Heart right ventricle (tissue), 16 donors: ENCODE data around the gene CACNG4. TPM values are rescaled to one million over a fixed set of nuclear protein-coding genes. Genes with fewer than 3 reads are reported as not detected.

Experiments
- ATAC-seq, 8 donors: fragments of 200-7000 bp; cut with Tn5 transposase; one replicate each; pipeline ENCODE4 v1.9.1; 2020; ENCODE audit warnings: mild to moderate bottlenecking in 8 of 8, moderate library complexity in 8 of 8, moderate number of reproducible peaks in 1 of 8
- DNase-seq, 2 donors: peaks; one replicate each; pipeline ENCODE4 v3.0.0-alpha.2; 2020
- H3K27ac ChIP-seq, 10 donors: fragments of 200-600 bp; sonication (generic) in 2 of 10; one replicate each; pipeline versions ENCODE4 v1.5.0 to v1.8.0; 2020 to 2022; ENCODE audit warnings: mild to moderate bottlenecking in 3 of 10
- H3K27me3 ChIP-seq, 7 donors: fragments of 200-600 bp; one replicate each; pipeline ENCODE4 v1.8.0; 2021 to 2022; ENCODE audit warnings: mild to moderate bottlenecking in 2 of 7
- H3K36me3 ChIP-seq, 9 donors: fragments of 200-600 bp; sonication (generic) in 1 of 9; one replicate each; pipeline versions ENCODE4 v1.5.0 to v1.8.0; 2020 to 2022; ENCODE audit warnings: mild to moderate bottlenecking in 2 of 9
- H3K4me1 ChIP-seq, 9 donors: fragments of 200-600 bp; sonication (generic) in 1 of 9; one replicate each; pipeline versions ENCODE4 v1.5.0 to v1.8.0; 2020 to 2022; ENCODE audit warnings: mild to moderate bottlenecking in 4 of 9
- H3K4me3 ChIP-seq, 10 donors: fragments of 200-600 bp; sonication (generic) in 2 of 10; one replicate each; pipeline versions ENCODE4 v1.5.0 to v1.8.0; 2020 to 2022; ENCODE audit warnings: mild to moderate bottlenecking in 7 of 10, moderate library complexity in 2 of 10
- H3K9me3 ChIP-seq, 11 donors: fragments of 200-600 bp in 10 of 11; sonication (generic) in 2 of 11; one replicate each; pipeline versions ENCODE4 v1.5.0 to v1.8.0; 2013 to 2022; ENCODE audit warnings: mild to moderate bottlenecking in 2 of 11, control low read depth in 1 of 11, moderate library complexity in 1 of 11
- WGBS, 2 donors: extraction: QIAGEN DNeasy Blood & Tissue Kit; methylation state at CpG; one replicate each; pipeline ENCODE4 v1.1.7; 2013; ENCODE audit warnings: inconsistent platforms in 1 of 2; 5-methylcytosine and 5-hydroxymethylcytosine counted together
- intact Hi-C, 10 donors: fragments of 100-400 bp; cut with DNase I; formaldehyde crosslinking; loops; one replicate each; pipeline versions ENCODE4 v1.11.1 to v1.14.2; 2022
- polyA plus RNA-seq, 2 donors: library from polyadenylated mRNA; stranded (reverse); fragments of 200-250 nt; gene quantifications; one replicate each; pipeline ENCODE4 v1.2.3, GENCODE V29; 2013
- total RNA-seq, 10 donors: library from RNA; stranded (reverse); fragmentation: NEBNext Ultra II Directional in 3 of 10; extraction: Animal tissue kit (Norgen Biotek cat#: 25700) in 3 of 10; gene quantifications; one replicate each; pipeline versions ENCODE4 v1.2.1 to v1.2.4, GENCODE V29; 2021 to 2023
- TF ChIP-seq, protein P1 (sequence below), 9 donors: fragments of 200-600 bp; sonication (generic) in 2 of 9; IDR thresholded peaks; one replicate each; pipeline versions ENCODE4 v1.5.0 to v1.8.0; 2021 to 2022; ENCODE audit warnings: antibody characterized with exemption in 9 of 9, mild to moderate bottlenecking in 5 of 9, moderate library complexity in 1 of 9
- donor health status: Arrhythmogenic right ventricular cardiomyopathy.
- donor health status: ischemic (EF 13 %, LVEDD 7.1; RV severe dilation, severe dysfunction).
- donor health status: healthy with polysubstance abuse.
- donor health status: DM: no; HTN: yes; CAD: no.
- donor health status: DM: no; HTN: no; CAD: no.
- donor health status: ischemic (EF 25% LVEDD 6.9; RV normal size, moderate dysfunction).
- donor health status: ischemic (EF 25% LVEDD 5.7; RV mildly dilated, moderate dysfunction).
- donor health status: healthy.
- donor health status: DM: yes; HTN: yes; CAD: no.
- donor health status: Ischemic cardiomyopathy.
- donor health status: ischemic (EF 35%, LVEDD 5.7; RV mildly dilated, moderate dysfunction).
- donor health status: nonischemic (EF 11% LVEDD 7.7; RV severe dilation, severe dysfunction).
- donor health status: DM: yes; HTN: yes; CAD: no.
- donor health status: PGD.
- donor health status: ischemic (EF 29% LVEDD 5.4; RV normal size, mild dysfunction).
- donor health status: nonischemic (EF 23%, LVEDD 6.1; RV moderate dilation, normal function).

The CACNG4 gene
- total and polyA plus RNA-seq, 12 donors = 0.06 to 0.11 (median 0.07) TPM; not detected in 7

DNA sequence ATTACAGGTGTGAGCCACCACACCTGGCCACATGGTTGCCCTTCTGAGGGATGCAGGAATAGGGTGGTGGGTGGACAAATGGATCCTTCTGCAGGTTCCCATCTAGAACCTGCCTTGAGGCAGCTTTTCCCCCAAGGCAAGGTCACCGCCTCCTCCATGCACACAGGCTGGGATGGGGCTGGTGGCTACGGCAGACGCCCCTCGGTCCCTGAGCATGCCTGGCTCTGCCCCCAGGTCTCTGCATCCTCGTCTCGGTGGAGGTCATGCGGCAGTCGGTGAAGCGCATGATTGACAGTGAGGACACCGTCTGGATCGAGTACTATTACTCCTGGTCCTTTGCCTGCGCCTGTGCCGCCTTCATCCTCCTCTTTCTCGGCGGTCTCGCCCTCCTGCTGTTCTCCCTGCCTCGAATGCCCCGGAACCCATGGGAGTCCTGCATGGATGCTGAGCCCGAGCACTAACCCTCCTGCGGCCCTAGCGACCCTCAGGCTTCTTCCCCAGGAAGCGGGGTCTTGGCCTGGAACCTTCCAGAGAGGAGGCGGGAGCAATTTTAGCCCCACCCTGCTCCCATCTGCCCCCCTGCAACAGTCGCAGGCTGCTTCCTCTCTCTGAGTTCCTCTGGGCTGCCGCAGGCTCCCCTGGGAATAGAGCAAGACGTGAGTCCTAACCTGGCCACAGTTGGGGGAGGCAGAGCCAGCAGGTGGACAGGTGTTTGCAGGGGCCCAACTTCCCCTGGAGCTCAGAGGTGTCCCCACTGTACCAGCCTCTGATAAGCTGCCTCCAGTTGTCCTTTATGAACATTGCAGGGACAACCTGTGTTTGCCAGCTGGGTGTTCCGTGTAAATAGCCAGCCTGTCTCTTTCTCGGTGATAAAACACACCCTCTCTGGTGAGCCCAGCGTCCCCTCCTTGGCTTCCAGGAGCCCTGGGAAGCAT lies 91.6 kb downstream of the CACNG4 start:
- no peaks in the 10 kb centered on the region for H3K36me3 ChIP-seq
- DNase-seq (no peak), ATAC-seq (peak in 6 of 8 donors; percentile 48 to 85 (median 68))
- intact Hi-C loops = no loop called here
- peak overlapping the region in 5 of 10 donors; percentile 29 to 75 (median 70) for H3K27ac ChIP-seq
- no peaks in the 10 kb centered on the region for H3K27me3 ChIP-seq
- H3K9me3 ChIP-seq = no peaks in the 10 kb centered on the region
- H3K4me3 ChIP-seq = no peak overlapping the region
- H3K4me1 ChIP-seq = peaks cover 0 to 13% (median 0%) of the 10 kb centered on the region in 9 donors
- WGBS, 2 donors = 81 to 82% methylated on average over 29 of the region's 29 CpGs
- TF ChIP-seq, protein P1, sequence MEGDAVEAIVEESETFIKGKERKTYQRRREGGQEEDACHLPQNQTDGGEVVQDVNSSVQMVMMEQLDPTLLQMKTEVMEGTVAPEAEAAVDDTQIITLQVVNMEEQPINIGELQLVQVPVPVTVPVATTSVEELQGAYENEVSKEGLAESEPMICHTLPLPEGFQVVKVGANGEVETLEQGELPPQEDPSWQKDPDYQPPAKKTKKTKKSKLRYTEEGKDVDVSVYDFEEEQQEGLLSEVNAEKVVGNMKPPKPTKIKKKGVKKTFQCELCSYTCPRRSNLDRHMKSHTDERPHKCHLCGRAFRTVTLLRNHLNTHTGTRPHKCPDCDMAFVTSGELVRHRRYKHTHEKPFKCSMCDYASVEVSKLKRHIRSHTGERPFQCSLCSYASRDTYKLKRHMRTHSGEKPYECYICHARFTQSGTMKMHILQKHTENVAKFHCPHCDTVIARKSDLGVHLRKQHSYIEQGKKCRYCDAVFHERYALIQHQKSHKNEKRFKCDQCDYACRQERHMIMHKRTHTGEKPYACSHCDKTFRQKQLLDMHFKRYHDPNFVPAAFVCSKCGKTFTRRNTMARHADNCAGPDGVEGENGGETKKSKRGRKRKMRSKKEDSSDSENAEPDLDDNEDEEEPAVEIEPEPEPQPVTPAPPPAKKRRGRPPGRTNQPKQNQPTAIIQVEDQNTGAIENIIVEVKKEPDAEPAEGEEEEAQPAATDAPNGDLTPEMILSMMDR (IDR thresholded peaks at IDR 0.05) = no peak

DNA sequence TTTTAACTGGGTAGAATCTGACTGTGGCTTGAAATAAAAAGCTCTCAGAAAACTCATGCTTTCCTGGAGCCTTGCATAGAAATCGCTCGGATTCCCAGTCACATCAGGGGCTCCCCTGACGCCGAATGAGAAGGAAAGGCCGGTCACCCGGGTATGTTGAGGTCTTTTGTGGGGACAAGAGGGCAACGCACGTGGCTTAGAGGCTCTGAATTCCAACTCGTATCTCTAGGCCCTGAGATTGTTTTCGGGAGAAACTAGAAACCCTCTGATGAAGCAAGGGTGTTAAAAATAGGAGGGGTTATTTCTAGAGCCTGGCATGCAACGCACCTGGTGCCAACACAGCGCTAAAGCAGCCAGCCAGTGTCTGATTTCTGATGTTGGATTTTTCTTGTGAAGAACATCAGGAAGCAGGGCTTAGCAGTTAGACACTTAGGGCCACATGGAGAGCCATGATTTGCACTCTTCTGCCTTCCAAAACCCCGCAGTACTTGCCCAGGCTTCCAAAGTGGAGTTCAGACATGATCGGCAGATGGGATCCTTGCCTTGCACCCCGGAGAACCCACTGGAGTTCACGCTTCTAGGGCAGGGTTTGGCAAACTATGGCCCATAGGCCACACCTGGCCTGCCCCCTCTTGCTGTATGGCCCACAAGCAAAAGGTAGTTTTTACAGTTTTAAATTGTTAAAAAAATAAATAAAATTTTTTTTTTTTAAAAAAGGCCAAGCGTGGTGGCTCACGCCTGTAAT lies 92.4 kb downstream of the CACNG4 start:
- Histone ChIP-seq H3K4me1 (peaks cover 0 to 12% (median 0%) of the 10 kb centered on the region in 9 donors), H3K9me3 (no peaks in the 10 kb centered on the region), H3K27me3 (no peaks in the 10 kb centered on the region), H3K4me3 (no peak overlapping the region), H3K27ac (peak overlapping the region in 5 of 10 donors; percentile 29 to 75 (median 70)), H3K36me3 (no peaks in the 10 kb centered on the region)
- DNase-seq (no peak), ATAC-seq (peak in 5 of 8 donors; percentile 33 to 84 (median 75))
- TF ChIP-seq, protein P1 (IDR thresholded peaks at IDR 0.05) = no peak
- intact Hi-C loops = no loop called here
- 71 to 73% methylated on average over 18 of the region's 18 CpGs for WGBS, 2 donors

DNA sequence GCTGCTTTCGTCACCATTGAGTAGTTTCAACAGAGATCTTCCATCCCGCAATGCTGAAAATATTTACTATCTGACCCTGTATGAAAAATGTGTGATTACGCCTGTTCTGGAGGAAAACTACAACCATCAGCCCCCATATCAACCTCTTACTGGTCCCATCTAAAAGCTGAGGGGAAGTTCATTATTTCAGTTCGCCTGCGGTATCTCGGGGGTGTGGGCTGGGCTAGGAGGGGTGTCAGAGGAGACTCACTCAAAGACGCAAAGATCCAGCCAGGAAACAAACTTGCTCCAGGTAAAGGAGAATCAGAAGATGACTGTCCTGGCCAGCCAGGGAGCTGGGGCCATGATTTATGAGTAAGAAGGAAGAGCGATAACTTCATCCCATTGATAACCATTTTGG lies 93.5 kb downstream of the CACNG4 start:
- WGBS, 2 donors = 94 to 96% methylated on average over 8 of the region's 8 CpGs

DNA sequence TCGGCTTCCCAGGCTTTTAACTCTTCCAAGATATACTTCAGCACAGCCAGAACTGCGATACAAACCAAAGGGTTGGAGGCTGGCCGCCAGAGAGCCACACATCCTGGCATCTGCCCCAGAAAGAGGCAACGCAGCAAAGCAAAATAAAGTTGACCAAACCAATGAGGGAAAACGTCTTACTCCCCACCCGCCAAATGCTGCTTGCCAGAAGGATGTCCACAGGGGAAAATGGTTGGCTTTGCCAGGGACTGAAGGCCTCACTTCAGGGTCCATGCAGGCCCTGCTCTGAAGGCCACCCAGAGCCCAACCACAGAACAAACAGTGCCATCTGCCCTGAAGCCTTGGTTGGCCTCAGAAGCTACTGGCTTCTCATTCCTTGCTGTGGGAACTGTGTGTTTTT lies 94.9 kb downstream of the CACNG4 start:
- no peak overlapping the region for H3K27ac ChIP-seq
- H3K4me3 ChIP-seq = no peak overlapping the region
- TF ChIP-seq, protein P1 (IDR thresholded peaks at IDR 0.05) = no peak
- intact Hi-C loops = no loop called here
- DNase-seq (no peak), ATAC-seq (no peak)
- WGBS, 2 donors = 80% methylated on average over 6 of the region's 6 CpGs
- H3K9me3 ChIP-seq = no peaks in the 10 kb centered on the region
- H3K4me1 ChIP-seq = peaks cover 0 to 12% (median 0%) of the 10 kb centered on the region in 9 donors
- H3K27me3 ChIP-seq = no peaks in the 10 kb centered on the region
- no peaks in the 10 kb centered on the region for H3K36me3 ChIP-seq

More for the DNA sequence above, 93.5 kb downstream of the CACNG4 start:
- H3K4me3 ChIP-seq = no peak overlapping the region
- H3K4me1 ChIP-seq = peaks cover 0 to 12% (median 0%) of the 10 kb centered on the region in 9 donors
- intact Hi-C loops = no loop called here
- no peak overlapping the region for H3K27ac ChIP-seq
- no peaks in the 10 kb centered on the region for H3K36me3 ChIP-seq
- H3K9me3 ChIP-seq = no peaks in the 10 kb centered on the region
- TF ChIP-seq, protein P1 (IDR thresholded peaks at IDR 0.05) = no peak
- DNase-seq = no peak
- H3K27me3 ChIP-seq = no peaks in the 10 kb centered on the region
- no peak for ATAC-seq
